ENCODE measurements around the gene ALDH1L1. TPM values are rescaled to one million over a fixed set of nuclear protein-coding genes. Genes with fewer than 3 reads are reported as not detected.

Gene ALDH1L1
- total RNA-seq, 1 donor from 2014 or later, result 4.1 TPM

DNA sequence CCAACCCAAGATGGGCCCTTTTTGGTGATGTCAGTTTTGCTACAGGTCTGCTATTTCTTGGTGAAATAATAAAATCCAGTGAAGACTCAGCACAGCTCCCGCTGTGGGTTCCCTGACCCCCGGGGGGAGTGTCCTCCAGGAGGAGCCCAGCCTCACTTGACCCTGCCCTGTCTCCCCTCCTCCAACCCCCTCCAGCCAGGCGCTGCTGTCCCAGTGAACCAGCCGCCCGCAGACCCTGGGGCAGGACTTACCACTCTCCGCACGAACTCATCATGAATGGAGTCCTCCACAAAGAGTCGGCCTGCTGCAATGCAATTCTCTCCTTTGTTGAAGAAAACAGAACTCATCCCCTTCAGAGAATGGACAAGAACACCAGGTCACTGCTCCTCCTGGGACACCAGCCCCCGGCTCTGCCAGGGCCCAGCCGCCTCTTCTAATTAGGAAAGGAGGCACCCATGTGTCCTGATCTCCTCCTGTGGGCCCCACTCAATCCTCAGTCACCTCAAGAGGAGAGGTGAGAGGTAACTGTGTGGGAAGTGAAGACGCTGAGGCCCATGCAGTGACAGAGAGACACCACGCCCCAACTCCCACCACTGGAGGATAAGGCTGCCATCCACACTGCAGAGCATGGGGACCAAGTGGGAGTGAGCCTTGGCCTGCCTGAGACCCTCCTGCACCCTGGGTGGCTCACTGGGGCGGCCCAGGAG is 67.7 kb downstream of the ALDH1L1 start:
- ATAC-seq, result no peak
- peak; percentile 34 for DNase-seq (ENCODE audit: low spot score)

DNA sequence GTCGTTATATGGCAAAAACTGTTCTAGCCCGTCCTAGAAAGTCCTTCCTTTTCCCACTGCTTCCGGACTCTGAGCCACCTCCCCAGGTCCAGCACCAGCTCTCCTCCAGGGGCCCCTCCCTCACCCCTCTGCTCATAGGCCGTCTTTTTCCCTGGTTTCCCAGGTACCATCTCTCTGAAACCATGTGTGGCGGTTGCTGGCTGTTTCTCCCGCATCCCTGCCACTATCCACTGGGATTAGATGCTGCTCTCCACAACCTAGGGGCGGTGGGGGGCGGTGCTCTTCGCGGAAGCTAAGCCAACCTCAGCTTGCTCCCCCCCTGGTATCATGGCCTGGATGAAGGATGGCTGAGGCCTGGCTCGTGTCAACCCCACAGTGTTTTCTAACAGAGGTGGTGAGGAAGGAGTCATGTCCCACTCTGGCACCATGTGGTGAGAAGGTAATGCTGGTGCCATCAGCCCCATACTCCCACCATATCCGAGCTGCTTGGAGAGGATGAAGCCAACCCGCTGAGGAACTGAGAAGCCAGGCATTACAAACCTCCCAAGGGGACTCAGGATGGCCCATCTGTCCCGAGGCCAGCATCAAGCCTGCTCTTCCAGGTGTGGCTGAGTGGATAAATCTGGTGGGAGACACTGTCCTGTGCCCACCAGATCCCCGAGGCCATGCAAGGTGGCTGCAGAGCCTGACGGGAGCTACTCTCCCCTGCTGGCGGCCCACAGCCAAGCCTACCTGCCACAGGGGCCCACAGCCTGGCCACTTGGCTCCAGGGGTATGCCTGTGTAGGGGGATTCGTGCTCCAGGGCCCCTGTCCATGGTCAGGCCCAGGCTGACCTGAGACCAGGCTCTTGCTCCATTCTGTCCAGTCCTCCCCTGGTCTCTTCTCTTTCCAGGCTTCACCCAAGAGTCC is 68.6 kb downstream of the ALDH1L1 start:
- no peak for ATAC-seq
- intact Hi-C loops (cut with DNase I), result no loop called here
- peak; percentile 22 for DNase-seq (ENCODE audit: low spot score)

More for the DNA sequence above, 67.7 kb downstream of the ALDH1L1 start:
- intact Hi-C loops (cut with DNase I), result no loop called here

DNA sequence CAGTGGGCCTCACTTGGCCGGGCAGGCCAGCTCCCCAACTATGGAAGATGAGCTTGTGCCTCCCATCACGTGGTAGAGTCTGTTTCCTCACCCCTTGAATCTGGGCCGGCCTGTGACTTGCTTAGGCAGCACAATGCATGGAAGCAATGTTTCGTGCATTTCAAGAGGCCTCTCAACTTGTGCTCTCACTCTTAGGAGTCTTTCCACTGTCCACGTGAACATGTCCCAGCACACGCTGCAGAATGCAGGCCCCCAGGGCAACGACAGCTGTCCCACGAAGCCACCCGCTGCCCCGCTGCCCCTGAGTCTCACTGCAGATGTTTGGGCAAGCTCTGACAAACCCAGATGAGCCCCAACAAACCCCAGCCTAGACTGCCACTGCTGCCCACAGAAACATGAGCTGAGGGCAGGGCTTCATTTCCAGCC is 69.2 kb downstream of the ALDH1L1 start:
- intact Hi-C loops (cut with DNase I), result no loop called here
- no peak for ATAC-seq
- no peak for DNase-seq (ENCODE audit: low spot score)

DNA sequence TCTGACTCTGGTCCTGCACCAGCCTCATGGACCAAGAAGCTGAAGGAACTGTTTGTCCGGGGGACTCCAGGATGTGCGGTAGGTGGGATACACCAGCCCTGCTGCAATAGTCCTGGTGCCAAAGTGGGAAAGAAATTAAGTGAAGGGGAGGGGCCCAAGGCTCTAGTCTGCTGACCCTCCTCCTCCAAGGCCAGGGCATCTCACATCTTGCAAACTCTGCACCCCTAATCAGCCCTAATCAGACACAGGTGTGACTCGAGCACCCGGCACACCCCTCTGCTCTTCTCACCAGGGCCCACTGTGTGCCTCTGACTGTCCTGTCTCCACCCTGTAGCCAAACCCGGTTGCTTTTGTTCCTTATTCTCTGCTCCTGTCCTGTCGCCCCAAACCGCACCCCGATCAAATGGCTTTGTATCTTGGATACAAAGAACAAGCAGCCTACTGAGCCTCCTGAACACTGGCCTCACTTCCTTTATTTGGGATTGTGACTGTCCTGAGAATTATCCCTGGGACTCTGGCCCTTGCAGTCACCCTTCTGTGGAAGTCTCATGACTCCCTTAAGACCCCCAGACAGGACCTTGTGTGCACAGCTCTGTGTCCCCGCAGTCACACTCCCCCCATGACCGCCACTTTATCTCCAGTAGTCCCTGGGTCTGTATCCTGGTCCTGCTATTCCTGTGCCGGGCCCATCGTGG is 69.8 kb downstream of the ALDH1L1 start:
- intact Hi-C loops (cut with DNase I), result no loop called here
- no peak for ATAC-seq
- peak; percentile 39 for DNase-seq (ENCODE audit: low spot score)

GRCh38 chr3:126109880-126110235 is 70.5 kb downstream of the ALDH1L1 start:
- peak; percentile 44 for DNase-seq (ENCODE audit: low spot score)
- intact Hi-C loops (cut with DNase I), result no loop called here
- no peak for ATAC-seq

- peak; percentile 22 for DNase-seq (ENCODE audit: low spot score)
- intact Hi-C loops (cut with DNase I), result no loop called here
- ATAC-seq, result no peak
These were observed 71.1 kb downstream of the ALDH1L1 start for GRCh38 chr3:126109146-126109879.

DNA sequence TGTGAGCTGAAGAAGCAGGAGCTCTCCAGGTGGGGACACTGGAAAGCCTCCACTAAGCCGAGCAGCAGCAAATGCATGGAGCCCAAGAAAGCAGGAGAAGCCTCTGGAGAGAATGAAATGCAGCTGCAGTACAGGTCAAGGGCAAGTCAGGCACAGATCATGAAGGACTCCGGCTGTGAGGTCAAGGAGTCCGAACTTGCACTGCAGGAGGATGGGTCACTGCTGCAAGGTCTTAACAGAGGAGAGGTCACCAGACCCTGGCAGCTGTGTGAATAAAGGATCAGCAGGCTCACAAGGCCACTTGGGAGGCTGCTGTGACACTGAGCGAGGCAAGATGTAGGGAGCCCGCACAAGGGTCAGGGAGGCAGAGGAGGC is 71.7 kb downstream of the ALDH1L1 start:
- intact Hi-C loops (cut with DNase I), result no loop called here
- peak; percentile 35 for DNase-seq (ENCODE audit: low spot score)

GRCh38 chr3:126107957-126108675 is 72.3 kb downstream of the ALDH1L1 start:
- DNase-seq (ENCODE audit: low spot score), result peak; percentile 28
- intact Hi-C loops (cut with DNase I), result no loop called here
- ATAC-seq, result no peak

More for the DNA sequence above, 71.7 kb downstream of the ALDH1L1 start:
- no peak for ATAC-seq

- DNase-seq (ENCODE audit: low spot score), result peak; percentile 25
- intact Hi-C loops (cut with DNase I), result no loop called here
- no peak for ATAC-seq
These were observed 73.0 kb downstream of the ALDH1L1 start for GRCh38 chr3:126107203-126107939.

GRCh38 chr3:126106336-126107202 is 73.8 kb downstream of the ALDH1L1 start:
- ATAC-seq, result no peak
- intact Hi-C loops (cut with DNase I), result no loop called here
- DNase-seq (ENCODE audit: low spot score), result peak; percentile 26

GRCh38 chr3:126105691-126106187 is 74.6 kb downstream of the ALDH1L1 start:
- no peak for ATAC-seq
- no peak for DNase-seq (ENCODE audit: low spot score)
- intact Hi-C loops (cut with DNase I), result no loop called here

GRCh38 chr3:126104742-126105605 is 75.4 kb downstream of the ALDH1L1 start:
- ATAC-seq (no peak), DNase-seq (ENCODE audit: low spot score) (no peak)
- intact Hi-C loops (cut with DNase I), result no loop called here

DNA sequence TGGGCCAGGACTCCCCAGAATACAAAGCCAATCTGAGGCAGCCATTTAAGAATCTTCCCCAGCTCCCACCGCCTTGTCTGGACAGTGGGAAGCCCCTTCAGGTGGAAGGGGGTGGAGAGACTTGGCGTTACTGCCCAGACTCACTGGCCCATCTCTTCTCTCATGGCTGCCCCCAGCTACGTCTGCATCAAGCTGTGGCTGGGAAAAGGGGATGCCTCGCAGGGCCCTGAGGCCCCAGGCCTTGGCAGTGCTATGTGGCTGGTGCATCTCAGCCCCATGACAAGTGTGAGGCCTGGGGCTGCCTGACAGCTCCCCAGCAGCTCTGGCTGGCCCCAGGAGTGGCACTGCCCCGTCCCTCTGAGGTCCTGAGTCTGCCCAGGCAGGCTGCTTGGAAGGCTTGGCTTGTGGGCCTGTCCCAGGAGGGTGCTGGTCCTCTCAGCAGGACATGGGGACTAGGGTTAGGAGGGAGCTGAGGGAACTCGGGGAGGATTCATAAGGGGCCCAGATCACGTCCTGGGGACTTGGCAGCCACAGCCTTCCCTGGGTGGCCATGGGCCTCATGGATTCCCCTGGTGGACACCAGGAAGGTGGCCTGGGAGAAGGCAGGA is 76.3 kb downstream of the ALDH1L1 start:
- ATAC-seq, result no peak
- DNase-seq (ENCODE audit: low spot score), result no peak
- intact Hi-C loops (cut with DNase I), result no loop called here

DNA sequence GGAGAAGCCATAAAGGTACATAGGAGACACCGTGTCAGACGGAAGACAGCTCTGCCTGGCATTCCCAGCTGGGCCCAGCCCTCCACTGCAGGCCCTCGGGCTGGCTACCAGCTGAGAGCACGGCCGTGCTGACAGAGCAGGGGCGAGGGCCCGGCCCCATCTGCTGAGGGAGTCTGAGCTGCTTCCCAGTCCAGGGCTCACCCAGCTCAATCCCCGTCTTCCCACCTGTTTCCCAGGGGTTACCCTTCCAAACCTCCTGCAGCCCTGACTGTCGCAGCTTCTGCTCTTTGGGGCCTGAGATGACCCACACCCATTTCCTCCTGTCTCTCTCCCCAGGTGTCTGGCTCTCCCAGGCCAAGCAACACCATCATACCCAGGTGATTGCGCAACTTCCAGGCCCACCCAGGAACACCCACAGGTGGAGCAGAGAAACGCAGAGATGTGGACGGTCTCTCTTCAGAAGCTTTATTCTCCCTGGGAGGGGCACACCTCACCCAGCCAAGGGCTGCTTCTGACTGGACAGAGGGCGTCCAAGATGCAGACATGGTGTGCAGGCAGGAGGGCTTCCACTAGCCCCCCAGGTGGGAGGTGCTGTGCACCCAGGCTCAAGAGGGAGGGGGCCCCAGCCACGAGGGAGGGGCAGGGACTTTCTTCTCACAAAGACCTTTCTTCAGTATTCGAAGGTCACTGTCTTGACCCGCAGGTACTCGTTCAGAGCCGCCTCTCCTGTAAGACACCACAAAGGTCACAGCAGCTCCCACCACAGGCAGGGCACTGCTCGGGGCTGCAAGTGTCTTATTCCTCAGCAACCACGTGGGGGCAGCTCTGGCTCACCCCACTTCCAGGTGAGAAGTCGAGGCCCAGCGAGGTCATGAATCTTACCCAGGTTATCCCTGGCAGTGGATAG is 77.0 kb downstream of the ALDH1L1 start:
- DNase-seq (ENCODE audit: low spot score) (no peak), ATAC-seq (no peak)
- intact Hi-C loops (cut with DNase I), result no loop called here
